CD14-positive monocyte (primary cell): ENCODE data around the gene GATA3. TPM values are rescaled to one million over a fixed set of nuclear protein-coding genes. Genes with fewer than 3 reads are reported as not detected.
A peak's percentile ranks its signal among the peaks of the same experiment; 100 is the strongest.

Experiments
- DNase-seq, 3 donors: peaks; one replicate each; pipeline ENCODE4 v3.0.0-alpha.2; 2011 to 2022
- H2AFZ ChIP-seq: 2 replicates; pipeline ENCODE4 v1.6.0; 2012; ENCODE audit warnings: mild to moderate bottlenecking, low read depth, low read length, inconsistent platforms; ENCODE audit not compliant: insufficient read depth, poor library complexity, severe bottlenecking
- H3K27ac ChIP-seq, 2 donors: 1 replicate in 1 of 2; 2 replicates in 1 of 2; pipeline ENCODE4 v1.5.1; 2012 to 2013; ENCODE audit warnings: low read length in 2 of 2, control low read depth in 1 of 2, inconsistent platforms in 1 of 2, low read depth in 1 of 2, mild to moderate bottlenecking in 1 of 2
- H3K27me3 ChIP-seq, 2 donors: one replicate each; pipeline versions ENCODE4 v1.6.0 to v1.6.1; 2011 to 2013; ENCODE audit warnings: low read length in 2 of 2; ENCODE audit not compliant: control insufficient read depth in 2 of 2, insufficient read depth in 2 of 2
- H3K36me3 ChIP-seq, 2 donors: replicated peaks in 1 of 2; 1 replicate in 1 of 2; 2 replicates in 1 of 2; pipeline versions ENCODE4 v1.5.1 to v1.6.1; 2012 to 2013; ENCODE audit warnings: low read length in 2 of 2, control low read depth in 1 of 2, inconsistent platforms in 1 of 2, mild to moderate bottlenecking in 1 of 2; ENCODE audit not compliant: insufficient read depth in 2 of 2, control insufficient read depth in 1 of 2
- H3K4me1 ChIP-seq, 2 donors: 1 replicate in 1 of 2; 2 replicates in 1 of 2; pipeline versions ENCODE4 v1.5.1 to v1.6.1; 2012 to 2013; ENCODE audit warnings: low read length in 2 of 2, control low read depth in 1 of 2, inconsistent platforms in 1 of 2, mild to moderate bottlenecking in 1 of 2, moderate library complexity in 1 of 2; ENCODE audit not compliant: insufficient read depth in 2 of 2, control insufficient read depth in 1 of 2
- H3K4me2 ChIP-seq: replicated peaks from 2 replicates; pipeline ENCODE3; 2012; ENCODE audit warnings: low read length, moderate library complexity, mild to moderate bottlenecking; ENCODE audit not compliant: poor library complexity, severe bottlenecking; ENCODE audit errors: extremely low read depth
- H3K4me3 ChIP-seq, 3 experiments: fragments of 200-600 bp in 1 of 3; sonication (generic) in 1 of 3; replicated peaks in 1 of 3; 1 replicate in 2 of 3; 2 replicates in 1 of 3; pipeline ENCODE4 v1.5.1; 2011 to 2013; ENCODE audit warnings: low read length in 3 of 3, mild to moderate bottlenecking in 3 of 3, control low read depth in 2 of 3, low read depth in 2 of 3, inconsistent platforms in 1 of 3, moderate library complexity in 1 of 3
- H3K79me2 ChIP-seq: 2 replicates; pipeline ENCODE4 v1.6.0; 2012; ENCODE audit warnings: mild to moderate bottlenecking, control low read depth, inconsistent platforms, low read length, moderate library complexity; ENCODE audit not compliant: insufficient read depth
- H3K9ac ChIP-seq: 2 replicates; pipeline ENCODE4 v1.6.0; 2017; ENCODE audit warnings: low read length, mild to moderate bottlenecking; ENCODE audit not compliant: insufficient read depth, poor library complexity, severe bottlenecking
- H3K9me3 ChIP-seq, 2 donors: replicated peaks in 1 of 2; 1 replicate in 1 of 2; 2 replicates in 1 of 2; pipeline versions ENCODE4 v1.5.1 to v1.6.1; 2012 to 2013; ENCODE audit warnings: low read length in 2 of 2, control low read depth in 1 of 2; ENCODE audit not compliant: control insufficient read depth in 1 of 2, insufficient read depth in 1 of 2
- H4K20me1 ChIP-seq: 2 replicates; pipeline ENCODE4 v1.6.0; 2012; ENCODE audit warnings: mild to moderate bottlenecking, low read length, control low read depth, moderate library complexity; ENCODE audit not compliant: insufficient read depth
- H3K27ac Mint-ChIP-seq, 7 donors: one replicate each; pipeline ENCODE4 v1.8.0; 2020; ENCODE audit warnings: mild to moderate bottlenecking in 7 of 7, mixed read lengths in 7 of 7, moderate library complexity in 6 of 7, inconsistent platforms in 2 of 7
- H3K27me3 Mint-ChIP-seq, 3 donors: one replicate each; pipeline ENCODE4 v1.8.0; 2021 to 2022; ENCODE audit warnings: low read depth in 3 of 3, mild to moderate bottlenecking in 3 of 3, mixed read lengths in 3 of 3, moderate library complexity in 3 of 3, inconsistent platforms in 1 of 3
- H3K36me3 Mint-ChIP-seq, 2 donors: one replicate each; pipeline ENCODE4 v1.8.0; 2020; ENCODE audit warnings: mixed read lengths in 2 of 2, inconsistent platforms in 1 of 2, mild to moderate bottlenecking in 1 of 2
- H3K4me1 Mint-ChIP-seq: one replicate; pipeline ENCODE4 v1.8.0; 2020; ENCODE audit warnings: mild to moderate bottlenecking, mixed read lengths
- H3K4me3 Mint-ChIP-seq, 2 donors: one replicate each; pipeline ENCODE4 v1.8.0; 2020; ENCODE audit warnings: mild to moderate bottlenecking in 2 of 2, mixed read lengths in 2 of 2, moderate library complexity in 1 of 2
- H3K9me3 Mint-ChIP-seq, 7 donors: one replicate each; pipeline ENCODE4 v1.8.0; 2020 to 2022; ENCODE audit warnings: mixed read lengths in 7 of 7, mild to moderate bottlenecking in 6 of 7, moderate library complexity in 6 of 7, inconsistent platforms in 2 of 7
- CTCF ChIP-seq: fragments of 200-600 bp; IDR thresholded peaks from one replicate; pipeline ENCODE4 v1.8.0; 2022; ENCODE audit warnings: antibody characterized with exemption, mild to moderate bottlenecking
- WGBS: methylation state at CpG from one replicate; pipeline ENCODE4 v1.1.5; 2013; ENCODE audit warnings: missing lambda C conversion rate; ENCODE audit not compliant: insufficient coverage; 5-methylcytosine and 5-hydroxymethylcytosine counted together
- intact Hi-C, 2 donors: fragments of 100-400 bp; cut with micrococcal nuclease; formaldehyde crosslinking; loops; one replicate each; pipeline versions ENCODE4 v1.15.0 to v1.15.1; 2023
- polyA plus RNA-seq, 3 donors: library from polyadenylated mRNA; depleted of rRNA in 1 of 3; unstranded in 2 of 3; stranded (reverse) in 1 of 3; fragments of 300-500 nt in 2 of 3; fragments of >200 nt in 1 of 3; fragmentation: Illumina TruSeq in 2 of 3; gene quantifications; 1 replicate in 2 of 3; 2 replicates in 1 of 3; pipeline ENCODE4 v1.2.3, GENCODE V29; 2012 to 2021

GATA3 gene
- polyA plus RNA-seq, 3 donors: 0.07 to 0.08 TPM; not detected in 1

GRCh38 chr10:8035641-8036470, 18.6 kb upstream of the GATA3 start:
- 9% methylated on average over 18 of the region's 47 CpGs for WGBS
- Mint-ChIP-seq H3K9me3 (peaks cover 0 to 28% (median 8%) of the 10 kb centered on the region in 7 donors), H3K27ac (no peak overlapping the region), H3K36me3 (peaks cover 0 to 4% of the 10 kb centered on the region in 2 donors), H3K4me1 (peaks cover 12% of the 10 kb centered on the region), H3K4me3 (peak overlapping the region in 1 of 2 donors; percentile 76), H3K27me3 (peaks cover 89 to 97% (median 96%) of the 10 kb centered on the region in 3 donors)
- H3K4me1 ChIP-seq: no peaks in the 10 kb centered on the region
- peaks cover 81 to 99% of the 10 kb centered on the region in 2 donors for H3K27me3 ChIP-seq
- intact Hi-C loops: no loop called here
- no peak overlapping the region for H2AFZ ChIP-seq
- H3K4me3 ChIP-seq: no peak overlapping the region
- no peak overlapping the region for H3K27ac ChIP-seq
- no peaks in the 10 kb centered on the region for H3K79me2 ChIP-seq
- no peak overlapping the region for H3K9ac ChIP-seq
- H3K4me2 ChIP-seq: no peak overlapping the region
- no peaks in the 10 kb centered on the region for H4K20me1 ChIP-seq
- H3K9me3 ChIP-seq: peaks cover 0 to 43% of the 10 kb centered on the region in 2 donors
- H3K36me3 ChIP-seq: no peaks in the 10 kb centered on the region
- no peak for TF ChIP-seq CTCF
- DNase-seq: no peak

GRCh38 chr10:8036506-8037198, 17.8 kb upstream of the GATA3 start:
- no peak for DNase-seq
- H3K36me3 Mint-ChIP-seq: peaks cover 0 to 5% of the 10 kb centered on the region in 2 donors
- Histone ChIP-seq H2AFZ (no peak overlapping the region), H3K36me3 (no peaks in the 10 kb centered on the region), H3K27ac (no peak overlapping the region), H3K4me3 (no peak overlapping the region), H3K4me1 (no peaks in the 10 kb centered on the region), H3K27me3 (peaks cover 86 to 99% of the 10 kb centered on the region in 2 donors), H4K20me1 (no peaks in the 10 kb centered on the region), H3K9me3 (peaks cover 0 to 45% of the 10 kb centered on the region in 2 donors), H3K79me2 (no peaks in the 10 kb centered on the region), H3K4me2 (no peak overlapping the region), H3K9ac (no peak overlapping the region)
- H3K4me3 Mint-ChIP-seq: peak overlapping the region in 1 of 2 donors; percentile 78
- intact Hi-C loops: no loop called here
- peak overlapping the region in 1 of 7 donors; percentile 65 for H3K27ac Mint-ChIP-seq
- H3K4me1 Mint-ChIP-seq: peaks cover 12% of the 10 kb centered on the region
- TF ChIP-seq CTCF: no peak
- peaks cover 0 to 28% (median 12%) of the 10 kb centered on the region in 7 donors for H3K9me3 Mint-ChIP-seq
- H3K27me3 Mint-ChIP-seq: peaks cover 91 to 97% (median 96%) of the 10 kb centered on the region in 3 donors
- WGBS: 13% methylated on average over 11 of the region's 18 CpGs
